Parathyroid adenoma (tissue), 2 donors: Measurements from ENCODE around the gene S100Z.

Experiments
- H2AFZ ChIP-seq: fragments of 300-600 bp; sonication (generic); one replicate; pipeline ENCODE4 v1.7.0; 2017; ENCODE audit warnings: antibody characterized with exemption, mild to moderate bottlenecking
- H3K27ac ChIP-seq: fragments of 300-600 bp; sonication (generic); one replicate; pipeline ENCODE4 v1.7.0; 2017
- H3K27me3 ChIP-seq: fragments of 300-600 bp; sonication (generic); one replicate; pipeline ENCODE4 v1.7.0; 2017; ENCODE audit warnings: low read length; ENCODE audit not compliant: control insufficient read depth, insufficient read depth
- H3K36me3 ChIP-seq: fragments of 300-600 bp; sonication (generic); one replicate; pipeline ENCODE4 v1.7.0; 2017; ENCODE audit warnings: low read length; ENCODE audit not compliant: control insufficient read depth, insufficient read depth
- H3K4me1 ChIP-seq: fragments of 300-600 bp; sonication (generic); one replicate; pipeline ENCODE4 v1.7.0; 2017; ENCODE audit warnings: control low read depth
- H3K4me2 ChIP-seq: fragments of 300-600 bp; sonication (generic); one replicate; pipeline ENCODE4 v1.7.0; 2017; ENCODE audit warnings: low read length
- H3K4me3 ChIP-seq: fragments of 300-600 bp; sonication (generic); one replicate; pipeline ENCODE4 v1.7.0; 2017; ENCODE audit warnings: low read depth, low read length
- H3K79me2 ChIP-seq: fragments of 300-600 bp; sonication (generic); one replicate; pipeline ENCODE4 v1.7.0; 2017; ENCODE audit warnings: control low read depth
- H3K9ac ChIP-seq: fragments of 300-600 bp; sonication (generic); one replicate; pipeline ENCODE4 v1.7.0; 2017; ENCODE audit warnings: mild to moderate bottlenecking
- H3K9me3 ChIP-seq: fragments of 300-600 bp; sonication (generic); one replicate; pipeline ENCODE4 v1.7.0; 2017; ENCODE audit warnings: low read length; ENCODE audit not compliant: control insufficient read depth
- CTCF ChIP-seq: fragments of 300-600 bp; sonication (generic); IDR thresholded peaks from one replicate; pipeline ENCODE4 v1.7.0; 2017; ENCODE audit warnings: antibody characterized with exemption, mild to moderate bottlenecking
- donor health status: primary hyperparathyroidism.

S100Z gene

GRCh38 chr5:76874088-76874581 lies 24.3 kb downstream of the S100Z start:
- H3K4me2 ChIP-seq = no peak overlapping the region
- TF ChIP-seq CTCF = no peak
- H3K4me3 ChIP-seq = no peak overlapping the region

GRCh38 chr5:76888733-76889300 lies 39.0 kb downstream of the S100Z start:
- Histone ChIP-seq H3K9me3 (no peaks in the 10 kb centered on the region), H3K9ac (no peak overlapping the region), H2AFZ (no peak overlapping the region), H3K4me2 (no peak overlapping the region), H3K4me1 (no peaks in the 10 kb centered on the region), H3K27me3 (no peaks in the 10 kb centered on the region), H3K79me2 (no peaks in the 10 kb centered on the region), H3K36me3 (no peaks in the 10 kb centered on the region), H3K27ac (no peak overlapping the region), H3K4me3 (no peak overlapping the region)
- no peak for TF ChIP-seq CTCF

More at GRCh38 chr5:76874088-76874581, 24.3 kb downstream of the S100Z start:
- Histone ChIP-seq H3K27me3 (no peaks in the 10 kb centered on the region), H3K4me1 (no peaks in the 10 kb centered on the region), H3K9ac (no peak overlapping the region), H3K79me2 (no peaks in the 10 kb centered on the region), H3K36me3 (no peaks in the 10 kb centered on the region), H3K9me3 (no peaks in the 10 kb centered on the region), H2AFZ (no peak overlapping the region), H3K27ac (no peak overlapping the region)

GRCh38 chr5:76893294-76893693 lies 43.5 kb downstream of the S100Z start:
- TF ChIP-seq CTCF = no peak
- no peak overlapping the region for H2AFZ ChIP-seq

GRCh38 chr5:76896196-76896595 lies 46.4 kb downstream of the S100Z start:
- H2AFZ ChIP-seq = no peak overlapping the region
- H3K79me2 ChIP-seq = no peaks in the 10 kb centered on the region
- TF ChIP-seq CTCF = no peak
- H3K27me3 ChIP-seq = no peaks in the 10 kb centered on the region
- no peaks in the 10 kb centered on the region for H3K36me3 ChIP-seq
- H3K9me3 ChIP-seq = no peaks in the 10 kb centered on the region
- no peaks in the 10 kb centered on the region for H3K4me1 ChIP-seq
- H3K9ac ChIP-seq = no peak overlapping the region
- H3K4me2 ChIP-seq = no peak overlapping the region
- no peak overlapping the region for H3K27ac ChIP-seq
- H3K4me3 ChIP-seq = no peak overlapping the region

More at GRCh38 chr5:76893294-76893693, 43.5 kb downstream of the S100Z start:
- Histone ChIP-seq H3K4me3 (no peak overlapping the region), H3K27me3 (no peaks in the 10 kb centered on the region), H3K4me1 (no peaks in the 10 kb centered on the region), H3K27ac (no peak overlapping the region), H3K36me3 (no peaks in the 10 kb centered on the region), H3K9me3 (no peaks in the 10 kb centered on the region), H3K79me2 (no peaks in the 10 kb centered on the region), H3K4me2 (no peak overlapping the region), H3K9ac (no peak overlapping the region)

GRCh38 chr5:76901522-76901921 lies 51.7 kb downstream of the S100Z start:
- no peak for TF ChIP-seq CTCF
- H3K9ac ChIP-seq = no peak overlapping the region
- H2AFZ ChIP-seq = no peak overlapping the region
- H3K27ac ChIP-seq = no peak overlapping the region
- no peak overlapping the region for H3K4me2 ChIP-seq
- no peak overlapping the region for H3K4me3 ChIP-seq
- no peaks in the 10 kb centered on the region for H3K9me3 ChIP-seq
- H3K79me2 ChIP-seq = no peaks in the 10 kb centered on the region
- no peaks in the 10 kb centered on the region for H3K4me1 ChIP-seq
- no peaks in the 10 kb centered on the region for H3K36me3 ChIP-seq
- no peaks in the 10 kb centered on the region for H3K27me3 ChIP-seq
